ENCODE measurements around the gene QPRT.
"Not testable (repeated sequence)": the region's sequence is repeated elsewhere in the genome, so short reads cannot be mapped to it uniquely, and the experiment has no call there.

Gene QPRT

GRCh38 chr16:29663016-29663806 lies 15.8 kb upstream of the QPRT start, which contains the start of gene SPN:
SPN (plus strand) TSS chr16:29663247; CDS start chr16:29663729, 482 bp downstream.
- peak; percentile 25 for DNase-seq

DNA sequence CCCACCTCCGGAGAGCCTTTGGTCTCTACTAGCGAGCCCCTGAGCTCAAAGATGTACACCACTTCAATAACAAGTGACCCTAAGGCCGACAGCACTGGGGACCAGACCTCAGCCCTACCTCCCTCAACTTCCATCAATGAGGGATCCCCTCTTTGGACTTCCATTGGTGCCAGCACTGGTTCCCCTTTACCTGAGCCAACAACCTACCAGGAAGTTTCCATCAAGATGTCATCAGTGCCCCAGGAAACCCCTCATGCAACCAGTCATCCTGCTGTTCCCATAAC lies 15.2 kb upstream of the QPRT start:
- DNase-seq = peak; percentile 24

GRCh38 chr16:29664091-29664921 lies 14.7 kb upstream of the QPRT start:
- DNase-seq = peak; percentile 24

- DNase-seq = no peak
Measured at GRCh38 chr16:29665294-29666077, 13.5 kb upstream of the QPRT start.

- not testable (repeated sequence) for DNase-seq
Measured at GRCh38 chr16:29667322-29667610, 11.7 kb upstream of the QPRT start.

GRCh38 chr16:29667755-29668154 lies 11.2 kb upstream of the QPRT start:
- no peak for DNase-seq

DNA sequence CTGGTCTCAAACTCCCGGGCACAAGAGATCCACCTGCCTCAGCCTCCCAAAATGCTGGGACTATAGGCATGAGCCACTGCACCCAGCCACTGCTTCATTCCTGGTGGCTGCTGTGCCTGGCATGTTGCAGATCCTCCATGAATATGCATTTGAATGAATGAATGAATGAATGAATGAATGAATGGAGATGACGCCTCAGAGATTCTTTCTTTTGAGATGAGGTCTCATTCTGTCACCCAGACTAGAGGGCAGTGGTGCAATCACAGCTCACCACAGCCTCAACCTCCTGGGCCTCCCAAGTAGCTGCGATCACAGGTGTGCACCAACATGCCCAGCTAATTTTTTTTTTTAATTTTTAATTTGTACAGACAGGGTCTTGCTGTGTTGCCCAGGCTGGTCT lies 10.7 kb upstream of the QPRT start:
- DNase-seq = no peak

GRCh38 chr16:29673501-29673900 lies 5.5 kb upstream of the QPRT start:
- DNase-seq = no peak

- no peak for DNase-seq
Measured at GRCh38 chr16:29674188-29674587, 4.8 kb upstream of the QPRT start.

DNA sequence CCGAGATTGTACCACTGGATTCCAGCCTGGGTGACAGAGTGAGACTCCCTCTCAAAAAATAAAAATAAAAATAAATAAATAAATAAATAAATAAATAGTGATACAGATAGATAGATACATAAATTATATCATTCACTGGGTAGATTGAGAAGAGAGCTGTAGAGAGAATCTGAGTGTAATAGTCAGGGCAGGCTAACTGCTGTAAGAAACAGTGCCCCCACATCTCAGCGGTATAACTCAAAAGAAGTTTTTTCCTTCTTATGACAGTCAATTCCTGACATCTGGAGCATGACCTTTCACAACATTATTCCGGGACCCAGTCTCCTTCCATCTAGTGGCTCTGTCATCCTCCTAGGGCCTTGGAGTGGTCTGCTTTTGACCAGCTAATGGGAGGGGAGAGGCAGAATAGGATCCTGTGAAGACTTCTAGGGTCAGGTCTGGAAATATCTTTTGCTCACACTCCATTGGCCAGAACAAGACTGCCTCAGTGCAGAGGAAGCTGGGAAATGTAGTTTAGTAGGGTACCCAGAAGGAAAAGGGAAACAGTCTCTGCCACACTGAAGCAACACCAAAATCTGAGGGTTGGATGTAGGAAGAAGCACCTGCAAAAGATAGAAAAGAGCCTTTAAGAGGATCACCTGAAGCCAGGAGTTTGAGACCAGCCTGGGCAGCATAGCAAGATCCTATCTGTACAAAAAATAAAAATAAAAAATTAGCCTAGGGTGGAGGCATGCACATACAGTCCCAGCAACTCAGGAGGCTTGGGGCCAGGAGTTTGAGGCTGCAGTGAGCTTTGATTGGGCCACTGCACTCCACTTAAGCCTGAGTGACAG lies 3.0 kb upstream of the QPRT start:
- no peak for DNase-seq

GRCh38 chr16:29676989-29677785 lies 1.8 kb upstream of the QPRT start:
- DNase-seq = no peak

DNA sequence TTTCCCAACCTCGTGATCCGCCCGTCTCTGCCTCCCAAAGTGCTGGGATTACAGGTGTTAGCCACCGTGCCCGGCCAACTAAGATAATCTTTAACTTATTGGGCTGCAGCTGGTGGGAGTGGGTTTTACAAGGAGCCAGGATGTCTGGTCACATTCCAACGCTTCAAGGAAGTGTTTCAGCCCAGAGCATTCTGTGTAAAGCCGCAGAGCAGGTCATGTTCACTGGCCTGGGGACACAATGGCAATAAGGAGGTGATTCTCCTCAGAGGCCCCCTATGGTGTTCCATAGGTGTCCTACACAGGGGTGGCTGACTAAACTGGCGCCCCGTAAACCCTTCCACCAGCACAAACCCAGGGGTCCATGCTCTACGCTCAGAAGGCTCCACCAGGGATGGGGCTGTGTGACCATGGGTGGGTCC lies 1.2 kb downstream of the QPRT start:
- DNase-seq = no peak

- DNase-seq = no peak
Measured at GRCh38 chr16:29683543-29684090, 4.6 kb downstream of the QPRT start.

DNA sequence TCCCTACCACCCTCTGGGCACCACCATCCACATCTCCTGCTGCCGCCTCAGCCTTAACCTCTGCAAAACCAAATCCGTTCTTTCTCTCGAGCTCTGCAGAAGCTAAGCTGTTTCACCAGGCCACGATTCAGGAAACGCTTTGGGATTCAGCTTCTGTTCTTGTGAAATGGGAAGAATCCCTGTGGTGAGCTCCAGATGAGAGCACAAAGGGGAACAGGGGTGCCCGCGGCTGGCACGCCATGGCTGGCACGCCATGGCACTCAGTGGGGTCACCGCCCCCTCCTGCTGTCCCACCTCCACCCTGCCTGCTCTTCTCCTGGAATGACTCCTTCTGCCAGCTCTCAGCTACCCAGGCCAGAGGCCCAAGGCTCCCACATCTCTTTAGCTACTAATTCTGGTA lies 5.7 kb downstream of the QPRT start:
- DNase-seq = no peak

DNA sequence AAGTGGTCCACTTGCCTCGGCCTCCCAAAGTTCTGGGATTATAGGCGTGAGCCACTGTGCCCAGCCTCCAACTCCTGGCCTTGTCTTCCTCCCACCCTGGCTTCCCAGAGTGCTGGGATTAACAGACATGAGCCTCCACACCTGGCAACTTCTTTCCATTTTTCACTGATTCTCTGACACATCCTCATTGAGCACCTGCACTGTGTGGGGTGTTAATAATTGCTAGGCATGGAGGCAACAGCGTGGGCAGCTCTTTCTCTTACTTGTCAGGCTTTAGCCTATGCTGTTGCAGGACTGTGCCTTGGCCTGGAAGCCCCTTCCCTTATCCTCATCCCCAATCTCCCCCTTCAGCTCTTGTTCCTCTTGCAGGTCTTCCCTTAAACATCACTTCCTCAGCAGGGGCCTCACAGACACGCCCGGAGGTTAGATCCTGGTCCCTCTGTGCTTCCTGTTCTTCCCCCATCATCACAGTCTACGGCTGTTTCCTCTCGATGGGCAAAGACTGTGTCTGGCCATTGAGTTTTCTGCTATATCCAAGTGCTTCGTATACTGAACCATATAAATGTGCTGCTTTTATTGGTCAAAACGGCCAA lies 7.9 kb downstream of the QPRT start:
- no peak for DNase-seq

DNA sequence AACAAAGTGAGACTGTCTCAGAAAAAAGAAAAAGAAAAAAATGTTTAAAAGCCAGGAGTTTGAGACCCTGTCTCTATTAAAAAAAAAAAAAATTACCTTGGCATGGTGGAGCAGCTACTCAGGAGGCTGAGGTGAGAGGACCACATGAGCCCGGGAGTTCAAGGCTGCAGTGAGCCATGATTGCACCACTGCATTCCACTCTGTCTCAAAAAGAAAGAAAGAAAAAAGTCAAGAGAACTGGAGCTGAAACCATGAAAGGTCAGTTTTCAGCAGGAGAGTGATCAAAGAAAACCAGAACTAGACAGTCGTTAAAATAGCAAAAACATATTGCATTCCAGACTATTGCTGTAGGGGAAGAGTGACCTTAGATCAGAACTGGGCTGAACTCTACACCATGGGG lies 8.8 kb downstream of the QPRT start:
- no peak for DNase-seq

- DNase-seq = no peak
Measured at GRCh38 chr16:29688172-29688571, 9.2 kb downstream of the QPRT start.

GRCh38 chr16:29689490-29690351 lies 10.7 kb downstream of the QPRT start:
- DNase-seq = not testable (repeated sequence)

DNA sequence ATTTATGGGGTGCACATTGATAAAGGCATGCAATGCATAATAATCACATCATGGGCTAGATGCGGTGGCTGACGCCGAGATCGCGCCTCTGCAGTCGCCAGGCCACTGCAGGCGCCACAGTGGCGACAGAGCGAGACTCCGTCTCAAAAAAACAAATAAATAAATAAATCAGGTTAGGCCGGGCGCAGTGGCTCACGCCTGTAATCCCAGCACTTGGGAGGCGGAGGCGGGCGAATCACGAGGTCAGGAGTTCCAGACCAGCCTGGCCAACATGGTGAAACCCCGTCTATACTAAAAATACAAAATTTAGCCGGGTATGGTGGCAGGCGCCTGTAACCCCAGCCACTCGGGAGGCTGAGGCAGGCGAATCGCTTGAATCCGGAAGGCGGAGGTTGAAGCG lies 13.6 kb downstream of the QPRT start:
- DNase-seq = not testable (repeated sequence)

Measured in effector CD8-positive, alpha-beta T cell (primary cell).